A673 (cell line): ENCODE data around the gene DUSP18.

Source experiments
- EZH2 ChIP-seq: fragments of 200-600 bp; sonication (generic); IDR thresholded peaks from 2 replicates; pipeline ENCODE4 v1.6.1; 2017; ENCODE audit warnings: borderline replicate concordance, low read depth, mild to moderate bottlenecking, mixed read lengths, antibody characterized with exemption, low read length; ENCODE audit not compliant: poor library complexity, severe bottlenecking
- TF ChIP-seq, protein P1 (sequence below): fragments of 300-800, 200-600 bp; sonication (generic); conservative IDR thresholded peaks from 2 replicates; pipeline ENCODE4 v1.5.1; 2017; ENCODE audit warnings: low read depth, mild to moderate bottlenecking, antibody characterized with exemption, low read length, moderate library complexity, mixed read lengths

DNA sequence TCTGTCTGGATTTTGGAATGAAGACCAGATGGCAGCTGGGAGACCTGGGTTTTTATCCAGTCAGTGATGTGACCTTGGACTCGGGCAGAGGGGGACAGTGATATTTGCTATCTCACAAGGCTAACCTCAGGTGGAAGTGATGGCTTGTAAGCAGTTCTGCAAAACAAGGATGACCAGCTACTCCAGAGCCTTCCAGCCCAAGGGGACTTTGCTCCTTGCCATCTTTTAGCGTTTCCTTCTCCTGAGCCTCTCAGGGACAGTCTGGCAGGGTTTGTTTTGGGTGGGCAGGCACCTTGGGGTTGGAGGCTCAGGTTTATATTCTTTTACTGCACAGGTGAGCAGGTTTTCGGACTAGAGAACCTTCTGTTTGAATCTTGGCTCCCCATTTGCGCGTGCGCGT lies 17.5 kb upstream of the DUSP18 start:
- TF ChIP-seq, protein P1, sequence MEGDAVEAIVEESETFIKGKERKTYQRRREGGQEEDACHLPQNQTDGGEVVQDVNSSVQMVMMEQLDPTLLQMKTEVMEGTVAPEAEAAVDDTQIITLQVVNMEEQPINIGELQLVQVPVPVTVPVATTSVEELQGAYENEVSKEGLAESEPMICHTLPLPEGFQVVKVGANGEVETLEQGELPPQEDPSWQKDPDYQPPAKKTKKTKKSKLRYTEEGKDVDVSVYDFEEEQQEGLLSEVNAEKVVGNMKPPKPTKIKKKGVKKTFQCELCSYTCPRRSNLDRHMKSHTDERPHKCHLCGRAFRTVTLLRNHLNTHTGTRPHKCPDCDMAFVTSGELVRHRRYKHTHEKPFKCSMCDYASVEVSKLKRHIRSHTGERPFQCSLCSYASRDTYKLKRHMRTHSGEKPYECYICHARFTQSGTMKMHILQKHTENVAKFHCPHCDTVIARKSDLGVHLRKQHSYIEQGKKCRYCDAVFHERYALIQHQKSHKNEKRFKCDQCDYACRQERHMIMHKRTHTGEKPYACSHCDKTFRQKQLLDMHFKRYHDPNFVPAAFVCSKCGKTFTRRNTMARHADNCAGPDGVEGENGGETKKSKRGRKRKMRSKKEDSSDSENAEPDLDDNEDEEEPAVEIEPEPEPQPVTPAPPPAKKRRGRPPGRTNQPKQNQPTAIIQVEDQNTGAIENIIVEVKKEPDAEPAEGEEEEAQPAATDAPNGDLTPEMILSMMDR = no peak
- no peak for TF ChIP-seq EZH2
